Measurements from ENCODE around the gene SEPTIN10. TPM values are rescaled to one million over a fixed set of nuclear protein-coding genes. Genes with fewer than 3 reads are reported as not detected.
A peak's percentile ranks its signal among the peaks of the same experiment; 100 is the strongest.

The SEPTIN10 gene
- total RNA-seq, 1 donor from 2014 or later, result 160 TPM

DNA sequence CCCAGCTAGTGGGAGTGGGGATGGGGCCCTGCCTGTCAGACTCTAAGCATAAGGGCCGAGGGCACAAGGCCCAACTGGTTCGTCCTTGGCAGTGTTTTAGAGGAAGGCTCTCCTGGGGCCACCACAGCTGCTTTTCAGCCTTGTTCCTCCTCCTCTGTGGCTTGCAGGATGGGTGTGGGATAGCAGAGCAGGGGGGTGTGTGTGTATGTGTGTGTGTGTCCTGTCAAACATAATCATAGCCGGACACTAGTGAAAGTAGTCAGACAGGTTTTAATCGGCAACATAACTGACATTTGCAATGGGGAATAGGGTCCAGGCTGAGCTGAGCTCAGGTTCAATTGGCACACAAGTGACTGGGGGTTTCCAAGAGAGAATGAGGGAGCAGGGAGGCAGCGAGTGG is 114.2 kb downstream of the SEPTIN10 start:
- Mint-ChIP-seq H3K9me3 (peaks cover 2% of the 10 kb centered on the region), H3K4me3 (no peak overlapping the region), H3K27ac (peak overlapping the region; percentile 70), H3K27me3 (ENCODE audit: insufficient read depth, low read depth) (peaks cover 2% of the 10 kb centered on the region), H3K4me1 (peaks cover 41% of the 10 kb centered on the region), H3K36me3 (peaks cover 11% of the 10 kb centered on the region)
- H3F3A ChIP-seq (ENCODE audit: low read depth), result no peaks in the 10 kb centered on the region
- H2AFZ ChIP-seq (replicated peaks), result no peak overlapping the region
- no peak overlapping the region for H3K27ac ChIP-seq
- H3K4me1 ChIP-seq, result no peaks in the 10 kb centered on the region
- no peaks in the 10 kb centered on the region for H3K27me3 ChIP-seq
- no peaks in the 10 kb centered on the region for H4K20me1 ChIP-seq (ENCODE audit: low read depth)
- no peaks in the 10 kb centered on the region for H3K79me2 ChIP-seq (ENCODE audit: low read depth)
- H3K4me3 ChIP-seq, result no peak overlapping the region
- no peaks in the 10 kb centered on the region for H3K9me3 ChIP-seq (ENCODE audit: low read depth)
- DNase-seq (ENCODE audit: low spot score), result no peak
- H3K36me3 ChIP-seq, result no peaks in the 10 kb centered on the region
- no peak for TF ChIP-seq EZH2 (IDR thresholded peaks at IDR 0.05)
- TF ChIP-seq, protein P1, sequence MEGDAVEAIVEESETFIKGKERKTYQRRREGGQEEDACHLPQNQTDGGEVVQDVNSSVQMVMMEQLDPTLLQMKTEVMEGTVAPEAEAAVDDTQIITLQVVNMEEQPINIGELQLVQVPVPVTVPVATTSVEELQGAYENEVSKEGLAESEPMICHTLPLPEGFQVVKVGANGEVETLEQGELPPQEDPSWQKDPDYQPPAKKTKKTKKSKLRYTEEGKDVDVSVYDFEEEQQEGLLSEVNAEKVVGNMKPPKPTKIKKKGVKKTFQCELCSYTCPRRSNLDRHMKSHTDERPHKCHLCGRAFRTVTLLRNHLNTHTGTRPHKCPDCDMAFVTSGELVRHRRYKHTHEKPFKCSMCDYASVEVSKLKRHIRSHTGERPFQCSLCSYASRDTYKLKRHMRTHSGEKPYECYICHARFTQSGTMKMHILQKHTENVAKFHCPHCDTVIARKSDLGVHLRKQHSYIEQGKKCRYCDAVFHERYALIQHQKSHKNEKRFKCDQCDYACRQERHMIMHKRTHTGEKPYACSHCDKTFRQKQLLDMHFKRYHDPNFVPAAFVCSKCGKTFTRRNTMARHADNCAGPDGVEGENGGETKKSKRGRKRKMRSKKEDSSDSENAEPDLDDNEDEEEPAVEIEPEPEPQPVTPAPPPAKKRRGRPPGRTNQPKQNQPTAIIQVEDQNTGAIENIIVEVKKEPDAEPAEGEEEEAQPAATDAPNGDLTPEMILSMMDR (IDR thresholded peaks at IDR 0.05), result no peak
- TF ChIP-seq EZH2phosphoT487 (IDR thresholded peaks at IDR 0.05), result no peak
- no peak overlapping the region for H3K4me2 ChIP-seq
- no peak overlapping the region for H3K9ac ChIP-seq

DNA sequence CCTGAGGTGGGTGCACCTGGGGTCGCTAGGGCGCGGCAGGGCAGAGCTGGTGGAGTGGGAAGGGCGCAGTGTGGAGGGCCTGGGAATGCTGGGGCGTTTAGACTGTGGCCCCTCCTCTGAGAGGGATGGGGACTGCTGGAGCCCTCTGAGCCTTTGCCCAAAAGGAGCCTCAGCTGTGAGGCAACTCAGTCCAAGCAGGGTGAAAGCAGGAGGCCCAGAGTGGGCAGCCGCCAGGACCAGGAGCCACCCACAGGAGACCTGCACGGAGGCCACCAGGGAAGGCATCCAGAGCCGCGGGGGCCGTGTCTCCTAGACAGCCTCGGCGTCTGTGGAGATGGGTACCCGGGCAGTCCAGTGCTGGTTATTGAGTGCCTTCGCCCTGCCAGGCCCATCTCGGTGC is 114.9 kb downstream of the SEPTIN10 start:
- no peak overlapping the region for H3K9ac ChIP-seq
- no peaks in the 10 kb centered on the region for H3K9me3 ChIP-seq (ENCODE audit: low read depth)
- no peak overlapping the region for H2AFZ ChIP-seq (replicated peaks)
- Mint-ChIP-seq H3K4me1 (peaks cover 38% of the 10 kb centered on the region), H3K9me3 (peaks cover 2% of the 10 kb centered on the region), H3K36me3 (peaks cover 11% of the 10 kb centered on the region), H3K4me3 (no peak overlapping the region), H3K27ac (no peak overlapping the region), H3K27me3 (ENCODE audit: insufficient read depth, low read depth) (no peaks in the 10 kb centered on the region)
- no peaks in the 10 kb centered on the region for H3K36me3 ChIP-seq
- no peaks in the 10 kb centered on the region for H3K79me2 ChIP-seq (ENCODE audit: low read depth)
- no peaks in the 10 kb centered on the region for H3K27me3 ChIP-seq
- H3K4me2 ChIP-seq, result no peak overlapping the region
- H3K4me1 ChIP-seq, result no peaks in the 10 kb centered on the region
- no peak for DNase-seq (ENCODE audit: low spot score)
- H3K4me3 ChIP-seq, result no peak overlapping the region
- H3K27ac ChIP-seq, result no peak overlapping the region
- TF ChIP-seq EZH2phosphoT487 (IDR thresholded peaks at IDR 0.05), result no peak
- TF ChIP-seq, protein P1 (IDR thresholded peaks at IDR 0.05), result no peak
- no peak for TF ChIP-seq EZH2 (IDR thresholded peaks at IDR 0.05)
- H4K20me1 ChIP-seq (ENCODE audit: low read depth), result no peaks in the 10 kb centered on the region
- no peaks in the 10 kb centered on the region for H3F3A ChIP-seq (ENCODE audit: low read depth)

DNA sequence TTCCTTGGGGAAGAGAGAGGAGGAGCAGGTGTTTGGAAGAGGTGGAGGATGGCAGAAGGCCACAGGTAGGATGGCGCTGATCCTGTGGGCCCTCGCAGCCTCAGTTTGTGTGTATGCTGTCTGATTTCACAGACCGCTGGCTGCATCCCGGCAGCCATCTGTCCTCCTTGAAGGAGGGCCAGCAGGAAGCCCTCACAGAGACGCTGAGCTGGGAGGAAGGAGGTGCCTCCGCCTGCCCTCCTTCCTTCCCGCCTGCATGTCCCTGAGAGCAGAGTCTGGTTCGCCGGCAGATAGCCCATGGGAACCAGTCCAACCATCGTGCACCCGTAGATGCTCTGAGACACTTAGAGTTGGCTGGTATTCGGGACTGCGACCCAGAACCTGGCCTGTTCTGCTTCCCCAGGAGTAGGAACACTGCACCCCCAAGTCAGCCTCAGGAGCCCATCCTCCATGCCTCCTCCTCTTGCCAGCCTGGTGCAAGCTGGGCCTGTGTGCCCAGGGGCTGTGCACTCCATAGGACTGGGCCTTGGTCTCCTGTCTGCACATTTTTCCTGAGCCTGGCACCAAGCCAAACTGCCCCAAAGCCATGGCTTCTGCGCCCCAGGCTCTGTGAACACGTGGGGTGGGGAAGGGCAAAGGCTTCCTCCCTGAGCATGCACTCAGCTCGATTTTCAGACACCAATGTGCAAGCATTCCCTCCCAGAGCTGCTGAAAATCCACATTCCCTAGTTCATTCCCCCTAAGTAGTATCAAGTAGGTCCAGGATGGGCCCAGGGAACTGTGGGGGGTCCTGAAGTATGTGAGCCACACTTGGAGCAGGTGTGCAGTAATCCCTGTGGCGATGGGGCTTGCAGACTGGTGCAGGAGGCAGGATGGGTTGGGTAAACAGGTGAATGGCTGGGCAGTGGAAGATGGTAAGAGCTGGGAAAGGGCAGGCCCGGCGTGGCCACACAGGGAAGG is 115.6 kb downstream of the SEPTIN10 start:
- Histone ChIP-seq H3K27me3 (no peaks in the 10 kb centered on the region), H3K27ac (no peak overlapping the region), H3K36me3 (no peaks in the 10 kb centered on the region), H3K4me1 (no peaks in the 10 kb centered on the region), H3K9me3 (ENCODE audit: low read depth) (no peaks in the 10 kb centered on the region), H4K20me1 (ENCODE audit: low read depth) (no peaks in the 10 kb centered on the region), H3K79me2 (ENCODE audit: low read depth) (no peaks in the 10 kb centered on the region), H2AFZ (replicated peaks) (no peak overlapping the region), H3K4me2 (no peak overlapping the region), H3F3A (ENCODE audit: low read depth) (no peaks in the 10 kb centered on the region), H3K4me3 (no peak overlapping the region), H3K9ac (no peak overlapping the region)
- peaks cover 9% of the 10 kb centered on the region for H3K36me3 Mint-ChIP-seq
- H3K9me3 Mint-ChIP-seq, result peaks cover under 1% of the 10 kb centered on the region
- H3K4me3 Mint-ChIP-seq, result no peak overlapping the region
- H3K27ac Mint-ChIP-seq, result peak overlapping the region; percentile 12
- peaks cover 36% of the 10 kb centered on the region for H3K4me1 Mint-ChIP-seq
- DNase-seq (ENCODE audit: low spot score), result no peak
- TF ChIP-seq EZH2phosphoT487 (IDR thresholded peaks at IDR 0.05) (no peak), EZH2 (IDR thresholded peaks at IDR 0.05) (no peak)
- TF ChIP-seq, protein P1 (IDR thresholded peaks at IDR 0.05), result no peak
- no peaks in the 10 kb centered on the region for H3K27me3 Mint-ChIP-seq (ENCODE audit: insufficient read depth, low read depth)

Data from neural progenitor cell (in vitro differentiated cells).